ENCODE measurements around the gene KIF25.

Gene KIF25

GRCh38 chr6:167997642-167998041 lies at the start of gene KIF25:
Gene KIF25 (plus strand): TSS chr6:167997671. CDS start chr6:168029586, 31,915 bp downstream.
- DNase-seq (ENCODE audit: low read depth in 2 of 2, low spot score in 1 of 2), result no peak

GRCh38 chr6:167947716-167948115 lies 49.8 kb upstream of the KIF25 start:
- DNase-seq (ENCODE audit: low read depth in 2 of 2, low spot score in 1 of 2), result no peak

- DNase-seq (ENCODE audit: low read depth in 2 of 2, low spot score in 1 of 2), result no peak
Measured at GRCh38 chr6:167948716-167949115, 48.8 kb upstream of the KIF25 start.

DNA sequence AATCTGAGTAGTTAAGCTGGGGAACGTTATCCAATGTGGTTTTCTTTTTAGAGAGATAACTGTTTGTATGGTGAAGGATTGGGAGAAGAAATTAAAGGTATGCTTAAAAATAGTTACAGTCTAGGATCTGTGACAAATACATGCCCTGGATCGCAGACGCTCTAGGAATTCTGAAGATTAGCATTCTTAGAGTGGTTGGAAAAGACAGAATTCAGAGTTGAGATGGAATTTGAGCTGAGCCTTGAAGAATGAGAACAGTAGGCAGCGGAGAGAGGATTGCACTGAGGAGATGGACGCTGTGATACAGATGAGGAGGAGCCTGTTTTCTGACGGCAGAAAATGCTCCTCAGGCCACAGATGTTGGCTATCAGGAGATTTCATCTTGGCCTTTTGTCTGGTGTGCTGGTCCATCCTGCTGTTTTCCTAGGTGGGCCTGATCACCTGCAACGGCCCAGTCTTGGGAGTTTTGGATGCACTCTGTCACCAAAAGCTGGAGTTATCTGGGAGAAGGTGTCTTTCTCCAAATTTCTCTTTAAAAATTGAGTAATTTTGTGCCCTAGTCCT lies 48.3 kb upstream of the KIF25 start:
- DNase-seq (ENCODE audit: low read depth in 2 of 2, low spot score in 1 of 2), result no peak

- no peak for DNase-seq (ENCODE audit: low read depth in 2 of 2, low spot score in 1 of 2)
Measured at GRCh38 chr6:167951781-167952511, 45.5 kb upstream of the KIF25 start.

DNA sequence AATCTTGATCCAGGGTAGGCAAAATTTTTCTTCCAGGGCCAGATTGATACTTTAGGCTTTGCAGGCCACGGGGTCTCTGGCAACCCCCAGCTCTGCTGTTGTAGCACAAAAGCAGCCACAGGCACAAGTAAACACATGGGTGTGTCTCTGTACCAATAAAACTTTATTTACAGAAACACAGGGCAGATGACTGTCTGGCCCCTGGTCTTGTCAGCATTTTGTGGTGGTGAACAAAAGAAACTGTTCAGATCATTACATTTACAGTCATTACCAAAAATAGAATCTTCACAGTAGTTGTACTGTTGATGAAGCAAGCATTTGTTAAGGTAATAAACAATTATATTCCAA lies 45.0 kb upstream of the KIF25 start:
- DNase-seq (ENCODE audit: low read depth in 2 of 2, low spot score in 1 of 2), result no peak

DNA sequence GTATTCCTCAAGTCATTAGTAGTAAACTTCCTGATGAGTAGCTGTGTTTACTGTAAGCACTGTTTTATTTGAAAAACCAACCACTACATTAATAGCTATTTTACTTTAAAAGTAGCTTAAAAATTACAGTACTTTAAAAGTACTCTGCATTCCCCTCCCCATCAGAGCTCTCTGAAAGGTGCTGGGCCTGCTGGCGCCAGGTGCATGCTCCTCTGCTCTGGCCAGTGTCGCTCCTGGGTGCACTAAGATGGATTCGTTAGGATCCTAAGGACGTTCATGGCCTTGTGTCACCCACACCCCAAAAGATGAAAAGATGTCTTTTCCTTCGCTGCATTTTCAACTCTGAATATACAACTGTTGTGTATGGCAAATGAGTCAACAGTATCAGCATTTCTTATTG lies 43.9 kb upstream of the KIF25 start:
- no peak for DNase-seq (ENCODE audit: low read depth in 2 of 2, low spot score in 1 of 2)

GRCh38 chr6:167954151-167954550 lies 43.3 kb upstream of the KIF25 start:
- no peak for DNase-seq (ENCODE audit: low read depth in 2 of 2, low spot score in 1 of 2)

- no peak for DNase-seq (ENCODE audit: low read depth in 2 of 2, low spot score in 1 of 2)
Measured at GRCh38 chr6:167956491-167956890, 41.0 kb upstream of the KIF25 start.

DNA sequence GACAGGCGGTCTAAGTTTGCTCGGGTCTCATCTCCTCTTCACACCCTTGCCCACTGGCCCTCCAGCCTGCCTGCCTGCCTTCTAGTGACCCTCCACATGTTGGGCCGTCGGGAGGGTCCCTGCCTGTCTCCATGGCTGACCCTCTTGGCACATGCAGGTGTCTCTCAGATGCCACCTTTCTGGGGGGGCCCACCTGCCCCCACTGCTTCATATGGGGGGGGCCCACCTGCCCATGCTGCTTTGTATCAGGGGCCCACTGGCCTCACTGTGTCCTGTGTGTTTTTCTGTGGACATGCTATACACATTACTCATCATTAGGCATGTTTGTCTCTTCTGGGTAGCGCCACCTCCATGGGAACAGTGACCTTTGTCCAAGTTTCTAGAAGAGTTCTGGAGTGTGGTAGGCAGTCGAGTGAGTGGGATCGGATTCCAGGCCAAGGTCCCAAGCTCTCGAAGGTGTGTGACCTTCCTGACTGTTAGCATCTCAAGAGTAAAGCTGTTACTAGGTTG lies 40.4 kb upstream of the KIF25 start:
- no peak for DNase-seq (ENCODE audit: low read depth in 2 of 2, low spot score in 1 of 2)

- DNase-seq (ENCODE audit: low read depth in 2 of 2, low spot score in 1 of 2), result no peak
Measured at GRCh38 chr6:167957626-167958025, 39.8 kb upstream of the KIF25 start.

- no peak for DNase-seq (ENCODE audit: low read depth in 2 of 2, low spot score in 1 of 2)
Measured at GRCh38 chr6:167960579-167960978, 36.9 kb upstream of the KIF25 start.

GRCh38 chr6:167962711-167963110 lies 34.8 kb upstream of the KIF25 start:
- DNase-seq (ENCODE audit: low read depth in 2 of 2, low spot score in 1 of 2), result no peak

DNA sequence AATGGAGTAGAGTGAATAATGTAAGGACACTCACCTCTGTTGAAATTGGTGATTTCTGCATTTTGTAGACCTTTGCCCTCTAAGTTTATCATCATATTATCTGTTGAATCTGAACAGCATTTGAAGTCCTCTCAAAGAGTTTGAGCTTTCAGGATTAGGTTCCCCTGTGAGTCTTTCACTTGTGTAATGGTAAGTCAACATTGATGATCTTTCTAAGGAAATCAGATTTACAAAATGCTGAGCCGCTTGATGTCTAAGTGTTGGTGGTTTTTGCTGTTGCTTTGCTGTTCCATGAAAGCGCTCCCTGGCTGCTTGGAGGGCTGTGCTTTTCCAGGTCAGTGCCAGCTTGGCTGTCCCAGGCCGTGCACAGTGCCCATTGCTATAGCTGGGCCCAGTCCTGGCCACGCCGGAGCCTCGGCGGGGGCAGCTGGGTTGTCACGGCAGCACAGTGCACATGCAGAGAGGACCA lies 33.8 kb upstream of the KIF25 start:
- no peak for DNase-seq (ENCODE audit: low read depth in 2 of 2, low spot score in 1 of 2)

GRCh38 chr6:167965592-167966539 lies 31.6 kb upstream of the KIF25 start:
- no peak for DNase-seq (ENCODE audit: low read depth in 2 of 2, low spot score in 1 of 2)

DNA sequence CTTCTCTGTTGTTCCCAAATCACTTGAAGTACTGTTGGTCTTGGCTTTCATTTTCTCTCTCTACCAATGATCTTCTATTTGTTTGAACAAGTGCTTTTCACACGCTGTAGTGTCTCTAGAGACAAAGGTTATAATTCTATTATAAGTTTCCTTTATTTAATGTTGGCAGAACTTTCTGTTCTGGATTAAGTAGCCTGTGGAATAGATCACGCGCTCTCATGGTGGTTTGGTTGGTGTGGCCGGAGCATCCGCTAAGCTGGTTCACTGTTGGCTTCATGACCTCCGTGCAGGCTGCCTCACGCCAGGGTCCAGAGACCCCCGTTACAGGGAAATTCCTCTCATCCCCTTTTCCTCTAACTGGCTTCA lies 30.9 kb upstream of the KIF25 start:
- DNase-seq (ENCODE audit: low read depth in 2 of 2, low spot score in 1 of 2), result no peak

- no peak for DNase-seq (ENCODE audit: low read depth in 2 of 2, low spot score in 1 of 2)
Measured at GRCh38 chr6:167968091-167968490, 29.4 kb upstream of the KIF25 start.

- DNase-seq (ENCODE audit: low read depth in 2 of 2, low spot score in 1 of 2), result no peak
Measured at GRCh38 chr6:167970230-167970629, 27.2 kb upstream of the KIF25 start.

DNA sequence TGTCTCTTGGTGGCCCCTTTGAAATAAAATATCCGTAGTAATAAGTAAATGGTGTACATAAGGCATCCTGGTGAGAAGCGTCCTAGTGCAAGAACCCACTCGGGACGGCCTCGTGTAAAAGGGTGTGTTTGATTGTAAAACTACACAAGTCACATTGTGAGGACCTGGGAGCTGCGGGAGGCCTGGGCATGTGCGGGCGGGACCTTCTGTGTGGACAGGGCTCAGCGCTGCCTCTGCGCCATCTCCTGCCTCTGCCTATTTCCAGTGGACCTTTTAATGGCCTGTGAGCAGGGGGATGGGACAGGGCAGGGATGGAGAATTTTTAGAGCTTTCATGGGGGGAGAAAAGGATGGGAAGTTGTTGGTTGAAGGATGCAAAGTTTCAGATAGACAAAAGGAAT lies 25.3 kb upstream of the KIF25 start:
- DNase-seq (ENCODE audit: low read depth in 2 of 2, low spot score in 1 of 2), result no peak

- no peak for DNase-seq (ENCODE audit: low read depth in 2 of 2, low spot score in 1 of 2)
Measured at GRCh38 chr6:167973148-167973885, 24.2 kb upstream of the KIF25 start.

All from stimulated activated CD8-positive, alpha-beta memory T cell treated with anti-CD3 and anti-CD28 coated beads, Interleukin-4, amount 100 ng/mL, for 1 hour (primary cell).